ENCODE measurements around the gene XXYLT1. TPM values are rescaled to one million over a fixed set of nuclear protein-coding genes. Genes with fewer than 3 reads are reported as not detected.
A peak's percentile ranks its signal among the peaks of the same experiment; 100 is the strongest.

The XXYLT1 gene
- total RNA-seq, 3 donors from 2014 or later: 10.0 to 10.7 (median 10.2) TPM

- DNase-seq (peak in 1 of 3 donors; percentile 17), ATAC-seq (no peak)
- no peak for TF ChIP-seq CTCF (IDR thresholded peaks at IDR 0.05)
- Histone ChIP-seq H3K4me1 (ENCODE audit: low read depth) (no peaks in the 10 kb centered on the region), H3K4me3 (no peak overlapping the region), H3K36me3 (ENCODE audit: low read depth) (no peaks in the 10 kb centered on the region), H3K9me3 (no peaks in the 10 kb centered on the region)
- intact Hi-C loops (cut with DNase I, micrococcal nuclease): no loop called here
These were observed 168.9 kb downstream of the XXYLT1 start for GRCh38 chr3:195101927-195102608.

- peak; percentile 5 for ATAC-seq
- Histone ChIP-seq H3K36me3 (ENCODE audit: low read depth) (no peaks in the 10 kb centered on the region), H3K4me1 (ENCODE audit: low read depth) (no peaks in the 10 kb centered on the region), H3K4me3 (no peak overlapping the region), H3K9me3 (no peaks in the 10 kb centered on the region)
- TF ChIP-seq CTCF (IDR thresholded peaks at IDR 0.05): no peak
- intact Hi-C loops (cut with DNase I, micrococcal nuclease): no loop called here
- DNase-seq: peak in 1 of 3 donors; percentile 31
These were observed 169.9 kb downstream of the XXYLT1 start for GRCh38 chr3:195101001-195101583.

GRCh38 chr3:195099951-195100785 lies 170.8 kb downstream of the XXYLT1 start:
- Histone ChIP-seq H3K36me3 (ENCODE audit: low read depth) (no peaks in the 10 kb centered on the region), H3K9me3 (no peaks in the 10 kb centered on the region), H3K4me3 (no peak overlapping the region), H3K4me1 (ENCODE audit: low read depth) (no peaks in the 10 kb centered on the region)
- DNase-seq (peak in 2 of 3 donors; percentile 20 to 34), ATAC-seq (no peak)
- intact Hi-C loops (cut with DNase I, micrococcal nuclease): no loop called here
- TF ChIP-seq CTCF (IDR thresholded peaks at IDR 0.05): no peak

- no peaks in the 10 kb centered on the region for H3K36me3 ChIP-seq (ENCODE audit: low read depth)
- no peaks in the 10 kb centered on the region for H3K9me3 ChIP-seq
- DNase-seq: peak in 2 of 3 donors; percentile 15 to 40
- intact Hi-C loops (cut with DNase I, micrococcal nuclease): no loop called here
- no peak overlapping the region for H3K4me3 ChIP-seq
- H3K4me1 ChIP-seq (ENCODE audit: low read depth): no peaks in the 10 kb centered on the region
- TF ChIP-seq CTCF (IDR thresholded peaks at IDR 0.05): no peak
- ATAC-seq: no peak
These were observed 172.0 kb downstream of the XXYLT1 start for GRCh38 chr3:195098741-195099525.
